Measurements from ENCODE around the gene STXBP4. TPM values are rescaled to one million over a fixed set of nuclear protein-coding genes. Genes with fewer than 3 reads are reported as not detected.

The STXBP4 gene
- total RNA-seq, 3 donors from 2014 or later (not counting 1 experiment from before 2014, with no cell fraction given), result 4.9 to 10.3 (median 7.6) TPM

GRCh38 chr17:55215711-55216110 lies 247.1 kb downstream of the STXBP4 start:
- H3K27me3 Mint-ChIP-seq (ENCODE audit: low read depth in 2 of 2), result peaks cover 11 to 25% of the 10 kb centered on the region in 2 donors
- intact Hi-C loops (cut with micrococcal nuclease), result loop anchor here (1.0 kb wide), 1 partner anchor 22 kb away; no protein-coding TSS in a partner anchor
- 98% methylated on average over 3 of the region's 3 CpGs for WGBS (ENCODE audit: insufficient coverage)

GRCh38 chr17:55216888-55217287 lies 248.3 kb downstream of the STXBP4 start:
- no peak for TF ChIP-seq CTCF (IDR thresholded peaks at IDR 0.05)
- Mint-ChIP-seq H3K36me3 (no peaks in the 10 kb centered on the region), H3K4me3 (no peak overlapping the region), H3K27me3 (ENCODE audit: low read depth in 2 of 2) (peaks cover 11 to 25% of the 10 kb centered on the region in 2 donors), H3K4me1 (no peaks in the 10 kb centered on the region), H3K27ac (no peak overlapping the region), H3K9me3 (no peaks in the 10 kb centered on the region)
- no peaks in the 10 kb centered on the region for H3K27me3 ChIP-seq (ENCODE audit: control insufficient read depth, insufficient read depth, low read length)
- intact Hi-C loops (cut with micrococcal nuclease), result loop anchor here (1.0 kb wide), 1 partner anchor 20 kb away; no protein-coding TSS in a partner anchor
- no peaks in the 10 kb centered on the region for H3K9me3 ChIP-seq (ENCODE audit: control insufficient read depth, insufficient read depth, low read length)
- no peaks in the 10 kb centered on the region for H3K36me3 ChIP-seq (ENCODE audit: control insufficient read depth, insufficient read depth, low read length)
- ATAC-seq (no peak), DNase-seq (no peak)
- 0% methylated on average over 1 of the region's 3 CpGs for WGBS (ENCODE audit: insufficient coverage)
- no peaks in the 10 kb centered on the region for H3K4me1 ChIP-seq (ENCODE audit: control insufficient read depth, insufficient read depth, low read length)
- no peak overlapping the region for H3K27ac ChIP-seq (ENCODE audit: low read length)
- no peak overlapping the region for H3K4me3 ChIP-seq (ENCODE audit: low read length)

More at GRCh38 chr17:55215711-55216110, 247.1 kb downstream of the STXBP4 start:
- no peak for TF ChIP-seq CTCF (IDR thresholded peaks at IDR 0.05)
- Histone ChIP-seq H3K9me3 (ENCODE audit: control insufficient read depth, insufficient read depth, low read length) (no peaks in the 10 kb centered on the region), H3K27ac (ENCODE audit: low read length) (no peak overlapping the region), H3K4me1 (ENCODE audit: control insufficient read depth, insufficient read depth, low read length) (no peaks in the 10 kb centered on the region), H3K36me3 (ENCODE audit: control insufficient read depth, insufficient read depth, low read length) (no peaks in the 10 kb centered on the region), H3K27me3 (ENCODE audit: control insufficient read depth, insufficient read depth, low read length) (no peaks in the 10 kb centered on the region), H3K4me3 (ENCODE audit: low read length) (no peak overlapping the region)
- DNase-seq (no peak), ATAC-seq (no peak)
- no peak overlapping the region for H3K27ac Mint-ChIP-seq
- H3K4me3 Mint-ChIP-seq, result no peak overlapping the region
- no peaks in the 10 kb centered on the region for H3K4me1 Mint-ChIP-seq
- H3K36me3 Mint-ChIP-seq, result no peaks in the 10 kb centered on the region
- H3K9me3 Mint-ChIP-seq, result no peaks in the 10 kb centered on the region

- Mint-ChIP-seq H3K9me3 (no peaks in the 10 kb centered on the region), H3K36me3 (no peaks in the 10 kb centered on the region), H3K27me3 (ENCODE audit: low read depth in 2 of 2) (peaks cover 15 to 33% of the 10 kb centered on the region in 2 donors), H3K27ac (no peak overlapping the region), H3K4me3 (no peak overlapping the region), H3K4me1 (no peaks in the 10 kb centered on the region)
- H3K27ac ChIP-seq (ENCODE audit: low read length), result no peak overlapping the region
- no peaks in the 10 kb centered on the region for H3K36me3 ChIP-seq (ENCODE audit: control insufficient read depth, insufficient read depth, low read length)
- intact Hi-C loops (cut with micrococcal nuclease), result no loop called here
- no peaks in the 10 kb centered on the region for H3K9me3 ChIP-seq (ENCODE audit: control insufficient read depth, insufficient read depth, low read length)
- DNase-seq, result no peak
- H3K4me1 ChIP-seq (ENCODE audit: control insufficient read depth, insufficient read depth, low read length), result no peaks in the 10 kb centered on the region
- no peak for ATAC-seq
- H3K4me3 ChIP-seq (ENCODE audit: low read length), result no peak overlapping the region
- no peaks in the 10 kb centered on the region for H3K27me3 ChIP-seq (ENCODE audit: control insufficient read depth, insufficient read depth, low read length)
- TF ChIP-seq CTCF (IDR thresholded peaks at IDR 0.05), result no peak
- WGBS (ENCODE audit: insufficient coverage), result 83% methylated on average over 1 of the region's 1 CpG
Observed at GRCh38 chr17:55219459-55219858, 250.9 kb downstream of the STXBP4 start.

GRCh38 chr17:55219934-55220333 lies 251.4 kb downstream of the STXBP4 start:
- Mint-ChIP-seq H3K9me3 (no peaks in the 10 kb centered on the region), H3K4me3 (no peak overlapping the region), H3K36me3 (no peaks in the 10 kb centered on the region), H3K4me1 (no peaks in the 10 kb centered on the region), H3K27me3 (ENCODE audit: low read depth in 2 of 2) (peaks cover 16 to 35% of the 10 kb centered on the region in 2 donors), H3K27ac (no peak overlapping the region)
- Histone ChIP-seq H3K4me3 (ENCODE audit: low read length) (no peak overlapping the region), H3K4me1 (ENCODE audit: control insufficient read depth, insufficient read depth, low read length) (no peaks in the 10 kb centered on the region), H3K27me3 (ENCODE audit: control insufficient read depth, insufficient read depth, low read length) (no peaks in the 10 kb centered on the region), H3K27ac (ENCODE audit: low read length) (no peak overlapping the region), H3K9me3 (ENCODE audit: control insufficient read depth, insufficient read depth, low read length) (no peaks in the 10 kb centered on the region), H3K36me3 (ENCODE audit: control insufficient read depth, insufficient read depth, low read length) (no peaks in the 10 kb centered on the region)
- 100% methylated on average over 1 of the region's 3 CpGs for WGBS (ENCODE audit: insufficient coverage)
- ATAC-seq, result no peak
- no peak for TF ChIP-seq CTCF (IDR thresholded peaks at IDR 0.05)
- DNase-seq, result no peak
- intact Hi-C loops (cut with micrococcal nuclease), result no loop called here
